ENCODE measurements around the gene SHC2. TPM values are rescaled to one million over a fixed set of nuclear protein-coding genes. Genes with fewer than 3 reads are reported as not detected.
"Not testable (repeated sequence)": the region's sequence is repeated elsewhere in the genome, so short reads cannot be mapped to it uniquely, and the experiment has no call there.

The SHC2 gene
- total RNA-seq, 1 donor from 2014 or later = 2.1 TPM

DNA sequence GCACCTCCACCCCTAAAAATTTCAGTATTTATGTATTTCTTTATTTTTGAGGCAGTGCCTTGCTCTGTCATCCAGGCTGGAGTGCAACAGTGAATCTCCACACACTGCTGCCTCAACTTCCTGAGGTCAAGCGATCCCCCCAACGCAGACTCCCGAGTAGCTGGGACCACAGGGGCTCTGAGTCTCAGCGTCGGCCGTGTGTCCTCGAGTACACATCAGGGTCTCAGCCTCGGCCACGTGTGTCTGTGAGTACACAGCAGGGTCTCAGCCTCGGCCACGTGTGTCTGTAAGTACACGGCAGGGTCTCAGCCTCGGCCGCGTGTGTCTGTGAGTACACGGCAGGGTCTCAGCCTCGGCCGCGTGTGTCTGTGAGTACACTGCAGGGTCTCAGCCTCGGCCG, 73.1 kb downstream of the SHC2 start:
- TF ChIP-seq, protein P1, sequence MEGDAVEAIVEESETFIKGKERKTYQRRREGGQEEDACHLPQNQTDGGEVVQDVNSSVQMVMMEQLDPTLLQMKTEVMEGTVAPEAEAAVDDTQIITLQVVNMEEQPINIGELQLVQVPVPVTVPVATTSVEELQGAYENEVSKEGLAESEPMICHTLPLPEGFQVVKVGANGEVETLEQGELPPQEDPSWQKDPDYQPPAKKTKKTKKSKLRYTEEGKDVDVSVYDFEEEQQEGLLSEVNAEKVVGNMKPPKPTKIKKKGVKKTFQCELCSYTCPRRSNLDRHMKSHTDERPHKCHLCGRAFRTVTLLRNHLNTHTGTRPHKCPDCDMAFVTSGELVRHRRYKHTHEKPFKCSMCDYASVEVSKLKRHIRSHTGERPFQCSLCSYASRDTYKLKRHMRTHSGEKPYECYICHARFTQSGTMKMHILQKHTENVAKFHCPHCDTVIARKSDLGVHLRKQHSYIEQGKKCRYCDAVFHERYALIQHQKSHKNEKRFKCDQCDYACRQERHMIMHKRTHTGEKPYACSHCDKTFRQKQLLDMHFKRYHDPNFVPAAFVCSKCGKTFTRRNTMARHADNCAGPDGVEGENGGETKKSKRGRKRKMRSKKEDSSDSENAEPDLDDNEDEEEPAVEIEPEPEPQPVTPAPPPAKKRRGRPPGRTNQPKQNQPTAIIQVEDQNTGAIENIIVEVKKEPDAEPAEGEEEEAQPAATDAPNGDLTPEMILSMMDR (conservative IDR thresholded peaks at IDR 0.05; ENCODE audit: low read depth, low read length) = no peak
- DNase-seq (ENCODE audit: low read depth) = no peak
- no peak overlapping the region for H3K4me3 ChIP-seq (ENCODE audit: low read depth, low read length)

DNA sequence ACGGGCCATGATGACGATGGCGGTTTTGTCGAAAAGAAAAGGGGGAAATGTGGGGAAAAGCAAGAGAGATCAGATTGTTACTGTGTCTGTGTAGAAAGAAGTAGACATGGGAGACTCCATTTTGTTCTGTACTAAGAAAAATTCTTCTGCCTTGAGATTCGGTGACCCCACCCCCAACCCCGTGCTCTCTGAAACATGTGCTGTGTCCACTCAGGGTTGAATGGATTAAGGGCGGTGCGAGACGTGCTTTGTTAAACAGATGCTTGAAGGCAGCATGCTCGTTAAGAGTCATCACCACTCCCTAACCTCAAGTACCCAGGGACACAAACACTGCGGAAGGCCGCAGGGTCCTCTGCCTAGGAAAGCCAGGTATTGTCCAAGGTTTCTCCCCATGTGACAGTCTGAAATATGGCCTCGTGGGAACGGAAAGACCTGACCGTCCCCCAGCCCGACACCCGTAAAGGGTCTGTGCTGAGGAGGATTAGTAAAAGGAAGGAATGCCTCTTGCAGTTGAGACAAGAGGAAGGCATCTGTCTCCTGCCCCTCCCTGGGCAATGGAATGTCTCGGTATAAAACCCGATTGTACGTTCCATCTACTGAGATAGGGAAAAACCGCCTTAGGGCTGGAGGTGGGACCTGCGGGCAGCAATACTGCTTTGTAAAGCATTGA, 74.1 kb downstream of the SHC2 start:
- DNase-seq (ENCODE audit: low read depth); H3K4me3 ChIP-seq (ENCODE audit: low read depth, low read length): not testable (repeated sequence)

DNA sequence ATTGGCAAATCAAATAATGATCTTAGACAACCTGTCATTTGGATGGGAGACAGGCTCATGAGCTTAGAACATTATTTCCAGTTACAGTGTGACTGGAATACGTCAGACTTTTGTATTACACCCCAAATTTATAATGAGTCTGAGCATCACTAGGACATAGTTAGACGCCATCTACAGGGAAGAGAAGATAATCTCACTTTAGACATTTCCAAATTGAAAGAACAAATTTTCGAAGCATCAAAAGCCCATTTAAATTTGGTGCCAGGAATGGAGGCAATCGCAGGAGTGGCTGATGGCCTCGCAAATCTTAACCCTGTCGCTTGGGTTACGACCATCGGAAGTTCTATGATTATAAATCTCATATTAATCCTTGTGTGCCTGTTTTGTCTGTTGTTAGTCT, 74.6 kb downstream of the SHC2 start:
- not testable (repeated sequence) for DNase-seq (ENCODE audit: low read depth); H3K4me3 ChIP-seq (ENCODE audit: low read depth, low read length)
- TF ChIP-seq, protein P1 (conservative IDR thresholded peaks at IDR 0.05; ENCODE audit: low read depth, low read length) = peak; percentile 4

DNA sequence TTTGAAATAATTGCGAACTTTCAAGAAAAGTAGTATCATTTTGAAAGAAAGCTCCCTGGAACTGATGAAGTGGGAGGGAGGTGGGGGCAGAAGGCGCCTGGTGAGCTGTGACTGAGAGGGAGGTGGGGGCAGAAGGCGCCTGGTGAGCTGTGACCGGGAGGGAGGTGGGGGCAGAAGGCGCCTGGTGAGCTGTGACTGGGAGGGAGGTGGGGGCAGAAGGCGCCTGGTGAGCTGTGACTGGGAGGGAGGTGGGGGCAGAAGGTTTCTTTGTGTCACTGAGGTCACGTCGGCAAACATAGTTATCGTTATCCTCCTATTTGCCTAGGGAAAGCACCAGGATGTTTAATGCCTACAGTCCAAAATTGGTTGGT, 76.0 kb downstream of the SHC2 start:
- no peak for DNase-seq (ENCODE audit: low read depth)
- H3K4me3 ChIP-seq (ENCODE audit: low read depth, low read length) = no peak overlapping the region
- TF ChIP-seq, protein P1 (conservative IDR thresholded peaks at IDR 0.05; ENCODE audit: low read depth, low read length) = no peak

DNA sequence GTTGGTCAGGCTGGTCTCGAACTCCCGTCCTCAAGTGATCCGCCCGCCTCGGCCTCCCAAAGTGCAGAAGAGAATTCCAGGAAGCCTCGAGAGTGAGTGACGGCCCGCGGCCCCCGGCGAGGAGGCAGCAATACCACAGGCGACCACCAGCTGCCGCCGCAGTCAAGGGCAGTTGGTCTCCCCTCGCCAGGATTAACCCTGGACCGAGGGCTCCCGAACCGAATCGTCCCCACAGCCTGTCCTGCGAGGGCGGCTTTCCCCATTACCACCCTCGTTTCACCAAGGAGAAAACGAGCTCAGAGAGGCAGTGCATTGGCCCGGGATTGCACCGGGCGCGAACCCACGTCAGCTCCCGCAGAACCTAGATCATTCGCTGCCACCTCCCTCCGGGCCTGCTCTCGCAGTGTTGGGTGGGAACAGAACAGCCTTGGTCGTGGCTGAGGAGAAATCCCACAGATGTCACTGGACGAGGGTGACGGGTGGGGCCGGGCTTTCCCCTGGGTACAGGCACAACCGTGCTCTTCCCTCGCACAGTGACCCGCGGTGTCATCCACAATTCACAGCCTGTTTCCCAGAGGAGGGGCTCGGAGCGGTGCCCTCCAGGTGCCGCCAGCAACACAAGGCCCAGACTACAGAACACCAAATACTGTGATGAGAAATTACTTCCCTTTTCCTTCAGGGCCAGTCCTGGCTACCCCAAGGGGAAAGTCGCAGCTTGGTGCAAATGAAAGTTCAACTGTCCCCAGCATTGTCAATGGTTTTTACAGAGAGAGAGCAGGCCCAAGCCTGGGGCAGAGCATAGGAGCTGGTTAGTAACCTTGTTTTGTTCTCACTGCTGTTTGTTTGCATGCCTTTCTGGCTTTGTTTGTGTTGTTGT, 76.7 kb downstream of the SHC2 start:
- TF ChIP-seq, protein P1 (conservative IDR thresholded peaks at IDR 0.05; ENCODE audit: low read depth, low read length) = peak; percentile 27
- DNase-seq (ENCODE audit: low read depth) = no peak
- H3K4me3 ChIP-seq (ENCODE audit: low read depth, low read length) = no peak overlapping the region

DNA sequence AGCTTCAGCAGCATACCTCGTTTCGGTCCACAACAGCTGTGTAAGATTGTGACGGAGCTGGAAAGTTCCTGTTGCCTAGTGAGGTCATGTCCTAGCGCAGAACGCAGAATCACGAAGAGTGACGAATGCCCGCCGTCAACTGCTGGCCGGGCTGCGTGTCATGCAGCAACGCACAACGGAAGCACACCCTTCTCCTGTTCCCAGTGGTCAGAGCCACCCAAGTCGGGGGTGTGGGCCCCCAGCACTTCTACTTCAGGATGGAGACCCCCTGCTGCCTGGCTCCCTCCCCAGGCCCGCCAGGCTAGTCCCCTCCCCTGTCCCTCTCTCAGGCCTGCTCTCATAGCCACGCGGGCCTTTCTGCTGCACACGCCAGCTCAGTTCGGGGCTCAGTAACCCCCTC, 77.8 kb downstream of the SHC2 start:
- no peak for DNase-seq (ENCODE audit: low read depth)
- no peak overlapping the region for H3K4me3 ChIP-seq (ENCODE audit: low read depth, low read length)
- TF ChIP-seq, protein P1 (conservative IDR thresholded peaks at IDR 0.05; ENCODE audit: low read depth, low read length) = no peak

DNA sequence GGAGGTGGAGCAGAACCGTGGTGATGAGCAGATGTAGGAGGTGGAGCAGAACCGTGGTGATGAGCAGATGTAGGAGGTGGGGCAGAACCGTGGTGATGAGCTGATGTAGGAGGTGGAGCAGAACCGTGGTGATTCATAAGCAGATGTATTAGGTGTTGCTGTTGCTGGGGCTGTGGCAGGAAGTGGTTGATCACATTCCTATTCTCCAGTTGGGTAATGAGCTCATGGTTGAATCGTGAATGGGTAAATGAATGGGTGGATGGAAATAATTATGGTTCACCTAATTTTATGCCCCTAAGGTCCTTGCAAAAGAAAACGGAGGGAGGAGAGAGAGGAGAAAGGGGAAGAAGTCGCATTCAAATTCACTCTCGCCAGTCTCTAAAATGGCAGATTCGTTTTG, 78.3 kb downstream of the SHC2 start:
- peak; percentile 86 for DNase-seq (ENCODE audit: low read depth)
- not testable (repeated sequence) for H3K4me3 ChIP-seq (ENCODE audit: low read depth, low read length)

DNA sequence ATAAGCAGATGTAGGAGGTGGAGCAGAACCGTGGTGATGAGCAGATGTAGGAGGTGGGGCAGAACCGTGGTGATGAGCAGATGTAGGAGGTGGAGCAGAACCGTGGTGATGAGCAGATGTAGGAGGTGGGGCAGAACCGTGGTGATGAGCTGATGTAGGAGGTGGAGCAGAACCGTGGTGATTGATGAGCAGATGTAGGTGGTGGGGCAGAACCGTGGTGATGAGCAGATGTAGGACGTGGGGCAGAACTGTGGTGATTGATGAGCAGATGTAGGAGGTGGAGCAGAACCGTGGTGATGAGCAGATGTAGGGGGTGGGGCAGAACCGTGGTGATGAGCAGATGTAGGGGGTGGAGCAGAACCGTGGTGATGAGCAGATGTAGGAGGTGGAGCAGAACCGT, 78.9 kb downstream of the SHC2 start:
- DNase-seq (ENCODE audit: low read depth) = not testable (repeated sequence)

DNA sequence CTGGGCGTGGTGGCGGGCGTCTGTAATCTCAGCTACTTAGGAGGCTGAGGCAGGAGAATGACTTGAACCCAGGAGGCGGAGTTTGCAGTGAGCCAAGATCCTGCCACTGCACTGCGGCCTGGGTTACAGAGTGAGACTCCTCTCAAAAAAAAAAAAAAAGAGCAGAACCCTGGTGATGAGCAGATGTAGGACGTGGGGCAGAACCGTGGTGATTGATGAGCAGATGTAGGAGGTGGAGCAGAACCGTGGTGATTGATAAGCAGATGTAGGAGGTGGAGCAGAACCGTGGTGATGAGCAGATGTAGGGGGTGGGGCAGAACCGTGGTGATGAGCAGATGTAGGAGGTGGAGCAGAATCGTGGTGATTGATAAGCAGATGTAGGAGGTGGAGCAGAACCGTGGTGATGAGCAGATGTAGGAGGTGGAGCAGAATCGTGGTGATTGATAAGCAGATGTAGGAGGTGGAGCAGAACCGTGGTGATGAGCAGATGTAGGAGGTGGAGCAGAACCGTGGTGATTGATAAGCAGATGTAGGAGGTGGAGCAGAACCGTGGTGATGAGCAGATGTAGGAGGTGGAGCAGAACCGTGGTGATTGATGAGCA, 80.1 kb downstream of the SHC2 start:
- not testable (repeated sequence) for H3K4me3 ChIP-seq (ENCODE audit: low read depth, low read length); DNase-seq (ENCODE audit: low read depth)

More for the DNA sequence above, 78.9 kb downstream of the SHC2 start:
- H3K4me3 ChIP-seq (ENCODE audit: low read depth, low read length) = not testable (repeated sequence)

All from epithelial cell of proximal tubule (primary cell).